HS-5 (cell line): Measurements from ENCODE around the gene WNK4.

Experiments
- DNase-seq: peaks from one replicate; pipeline ENCODE4 v3.0.0-alpha.2; 2012; ENCODE audit warnings: low read depth

The WNK4 gene

GRCh38 chr17:42841975-42842685, 61.7 kb downstream of the WNK4 start:
- no peak for DNase-seq

- DNase-seq = no peak
Observed at GRCh38 chr17:42843358-42843934, 63.0 kb downstream of the WNK4 start.

GRCh38 chr17:42844271-42844670, 63.9 kb downstream of the WNK4 start, which contains the start of gene AOC2:
TSS of gene AOC2 (plus strand) at chr17:42844580. CDS start at chr17:42844627, 47 bp downstream.
- no peak for DNase-seq

- DNase-seq = no peak
Observed at GRCh38 chr17:42844761-42845555, 64.5 kb downstream of the WNK4 start.

- no peak for DNase-seq
Observed at GRCh38 chr17:42845556-42845917, 65.1 kb downstream of the WNK4 start.

- DNase-seq = no peak
Observed at GRCh38 chr17:42845918-42846593, 65.6 kb downstream of the WNK4 start.
